Testis (tissue), 3 donors: Measurements from ENCODE around the gene THBS4. TPM values are rescaled to one million over a fixed set of nuclear protein-coding genes. Genes with fewer than 3 reads are reported as not detected.

Experiments used
- DNase-seq: peaks from one replicate; pipeline ENCODE4 v3.0.0-alpha.2; 2019
- H3K27ac ChIP-seq, 2 donors: fragments of 200-600 bp; sonication (generic); one replicate each; pipeline ENCODE4 v1.5.1; 2019
- H3K27me3 ChIP-seq: fragments of 200-600 bp; sonication (generic); one replicate; pipeline ENCODE4 v1.5.1; 2019
- H3K36me3 ChIP-seq: fragments of 200-600 bp; sonication (generic); one replicate; pipeline ENCODE4 v1.5.1; 2017; ENCODE audit warnings: low read depth; ENCODE audit errors: missing control alignments
- H3K4me1 ChIP-seq: fragments of 200-600 bp; sonication (generic); one replicate; pipeline ENCODE4 v1.5.1; 2019
- H3K4me3 ChIP-seq, 2 donors: fragments of 200-600 bp; sonication (generic); one replicate each; pipeline ENCODE4 v1.5.1; 2017 to 2019
- H3K9me3 ChIP-seq: fragments of 200-600 bp; sonication (generic); one replicate; pipeline ENCODE4 v1.5.1; 2017
- CTCF ChIP-seq, 3 experiments: fragments of 450-650 bp in 2 of 3; fragments of 200-600 bp in 1 of 3; sonication (generic) in 1 of 3; IDR thresholded peaks; one replicate each; pipeline ENCODE4 v1.5.1; 2016 to 2019; ENCODE audit warnings: antibody characterized with exemption in 3 of 3, mild to moderate bottlenecking in 2 of 3, moderate library complexity in 1 of 3
- POLR2A ChIP-seq: fragments of 450-650 bp; IDR thresholded peaks from one replicate; pipeline ENCODE4 v1.6.1; 2017; ENCODE audit warnings: antibody characterized with exemption, mild to moderate bottlenecking, moderate library complexity
- WGBS, 2 donors: methylation state at CpG; one replicate each; pipeline ENCODE4 v1.1.5; 2018; 5-methylcytosine and 5-hydroxymethylcytosine counted together
- intact Hi-C: fragments of 100-400 bp; cut with DNase I; formaldehyde crosslinking; loops from one replicate; pipeline ENCODE4 v1.15.1; 2023; ENCODE audit warnings: low total_unique reads
- polyA plus RNA-seq: library from polyadenylated mRNA; stranded (reverse); fragments of 350-450 nt; fragmentation: Illumina TruSeq; extraction: RNeasy Lipid Tissue Mini Kit (QIAGEN cat#74804); gene quantifications from one replicate; pipeline ENCODE4 v1.2.3, GENCODE V29; 2014; ENCODE audit warnings: low read depth, low replicate concordance; ENCODE audit not compliant: insufficient read depth
- total RNA-seq, 2 donors: library from RNA; depleted of rRNA; stranded (reverse); fragments of >200 nt; gene quantifications; one replicate each; pipeline ENCODE4 v1.2.3, GENCODE V29; 2016

Gene THBS4
- total and polyA plus RNA-seq, 3 donors from 2014 or later: 14.1 to 62.5 (median 18.3) TPM

- no peaks in the 10 kb centered on the region for H3K9me3 ChIP-seq
- WGBS, 2 donors: 90 to 95% methylated on average over 4 of the region's 4 CpGs
- H3K36me3 ChIP-seq: no peaks in the 10 kb centered on the region
- no peaks in the 10 kb centered on the region for H3K4me1 ChIP-seq
- H3K27me3 ChIP-seq: no peaks in the 10 kb centered on the region
- no peak for DNase-seq
- TF ChIP-seq POLR2A (no peak), CTCF (IDR thresholded peaks at IDR 0.05) (no peak)
- no peak overlapping the region for H3K27ac ChIP-seq
- no peak overlapping the region for H3K4me3 ChIP-seq
- intact Hi-C loops: no loop called here
These were observed 6.4 kb downstream of the THBS4 start for GRCh38 chr5:80041527-80041926.

GRCh38 chr5:80042330-80042729 is 7.2 kb downstream of the THBS4 start:
- Histone ChIP-seq H3K4me3 (no peak overlapping the region), H3K9me3 (no peaks in the 10 kb centered on the region), H3K27ac (no peak overlapping the region), H3K4me1 (no peaks in the 10 kb centered on the region), H3K27me3 (no peaks in the 10 kb centered on the region), H3K36me3 (no peaks in the 10 kb centered on the region)
- 84 to 88% methylated on average over 3 of the region's 3 CpGs for WGBS, 2 donors
- intact Hi-C loops: no loop called here
- TF ChIP-seq CTCF (IDR thresholded peaks at IDR 0.05) (no peak), POLR2A (no peak)
- DNase-seq: no peak

DNA sequence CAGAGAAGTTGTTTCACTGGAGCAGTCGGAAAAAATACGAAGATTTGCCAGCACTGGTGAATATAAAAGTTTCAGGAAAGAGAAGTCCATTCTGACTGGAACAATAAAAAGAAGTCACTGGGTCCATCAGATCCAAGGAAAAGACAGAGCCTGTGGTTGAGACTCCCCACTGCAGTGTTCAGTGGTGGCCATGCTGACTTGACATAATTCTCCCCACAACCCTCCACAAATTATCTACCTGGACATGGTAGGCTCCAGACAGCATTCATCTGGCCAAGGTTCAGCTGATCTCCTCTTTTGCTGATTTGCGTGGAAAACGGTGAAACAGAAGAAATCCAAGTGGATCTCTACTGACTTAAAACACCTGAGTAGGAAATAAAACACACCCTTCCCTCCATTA is 8.0 kb downstream of the THBS4 start:
- intact Hi-C loops: no loop called here
- no peak for TF ChIP-seq CTCF (IDR thresholded peaks at IDR 0.05)
- DNase-seq: no peak
- no peaks in the 10 kb centered on the region for H3K27me3 ChIP-seq
- whole genome bisulfite sequencing, 2 donors: 89 to 92% methylated on average over 4 of the region's 4 CpGs
- H3K27ac ChIP-seq: no peak overlapping the region
- H3K9me3 ChIP-seq: no peaks in the 10 kb centered on the region
- H3K36me3 ChIP-seq: no peaks in the 10 kb centered on the region
- no peaks in the 10 kb centered on the region for H3K4me1 ChIP-seq
- no peak overlapping the region for H3K4me3 ChIP-seq

- intact Hi-C loops: no loop called here
- H3K4me3 ChIP-seq: no peak overlapping the region
- no peak overlapping the region for H3K27ac ChIP-seq
- TF ChIP-seq CTCF (IDR thresholded peaks at IDR 0.05) (no peak), POLR2A (no peak)
- no peaks in the 10 kb centered on the region for H3K36me3 ChIP-seq
- H3K9me3 ChIP-seq: no peaks in the 10 kb centered on the region
- H3K4me1 ChIP-seq: no peaks in the 10 kb centered on the region
- H3K27me3 ChIP-seq: no peaks in the 10 kb centered on the region
- DNase-seq: no peak
These were observed 13.1 kb downstream of the THBS4 start for GRCh38 chr5:80048084-80048780.

DNA sequence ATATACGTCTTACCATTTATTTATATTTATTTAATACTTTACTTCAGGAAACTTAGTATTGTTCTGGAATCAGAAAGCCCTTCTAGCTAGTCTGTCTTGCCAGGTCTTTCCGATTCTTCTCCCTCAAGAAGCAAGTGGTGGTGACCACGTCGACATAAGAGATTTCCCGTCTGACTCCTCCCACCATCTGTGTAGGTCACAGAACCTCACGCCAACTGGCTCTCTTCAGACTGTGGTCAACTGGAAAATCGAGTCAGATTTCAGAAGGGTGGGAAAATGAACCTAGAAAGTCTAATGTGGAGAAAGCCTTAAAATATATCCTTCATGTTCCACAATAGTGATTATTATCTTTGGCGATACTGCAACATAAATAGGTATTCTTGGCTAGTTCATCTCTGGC is 17.3 kb downstream of the THBS4 start:
- DNase-seq: no peak
- 86 to 89% methylated on average over 8 of the region's 8 CpGs for WGBS, 2 donors
- no peak for TF ChIP-seq POLR2A
- no peak for TF ChIP-seq CTCF (IDR thresholded peaks at IDR 0.05)
- no peaks in the 10 kb centered on the region for H3K36me3 ChIP-seq
- intact Hi-C loops: no loop called here
- H3K27ac ChIP-seq: no peak overlapping the region
- H3K4me1 ChIP-seq: no peaks in the 10 kb centered on the region
- no peak overlapping the region for H3K4me3 ChIP-seq
- H3K27me3 ChIP-seq: no peaks in the 10 kb centered on the region
- H3K9me3 ChIP-seq: no peaks in the 10 kb centered on the region
